HG03025 (cell line): ENCODE data around the gene KIAA0825.

ENCODE experiments used
- ATAC-seq: cut with Tn5 transposase; IDR thresholded peaks from one replicate; pipeline ENCODE4 v1.9.1; 2021; ENCODE audit warnings: mild to moderate bottlenecking, moderate library complexity; ENCODE audit not compliant: unreplicated experiment, low FRiP score

KIAA0825 gene

DNA sequence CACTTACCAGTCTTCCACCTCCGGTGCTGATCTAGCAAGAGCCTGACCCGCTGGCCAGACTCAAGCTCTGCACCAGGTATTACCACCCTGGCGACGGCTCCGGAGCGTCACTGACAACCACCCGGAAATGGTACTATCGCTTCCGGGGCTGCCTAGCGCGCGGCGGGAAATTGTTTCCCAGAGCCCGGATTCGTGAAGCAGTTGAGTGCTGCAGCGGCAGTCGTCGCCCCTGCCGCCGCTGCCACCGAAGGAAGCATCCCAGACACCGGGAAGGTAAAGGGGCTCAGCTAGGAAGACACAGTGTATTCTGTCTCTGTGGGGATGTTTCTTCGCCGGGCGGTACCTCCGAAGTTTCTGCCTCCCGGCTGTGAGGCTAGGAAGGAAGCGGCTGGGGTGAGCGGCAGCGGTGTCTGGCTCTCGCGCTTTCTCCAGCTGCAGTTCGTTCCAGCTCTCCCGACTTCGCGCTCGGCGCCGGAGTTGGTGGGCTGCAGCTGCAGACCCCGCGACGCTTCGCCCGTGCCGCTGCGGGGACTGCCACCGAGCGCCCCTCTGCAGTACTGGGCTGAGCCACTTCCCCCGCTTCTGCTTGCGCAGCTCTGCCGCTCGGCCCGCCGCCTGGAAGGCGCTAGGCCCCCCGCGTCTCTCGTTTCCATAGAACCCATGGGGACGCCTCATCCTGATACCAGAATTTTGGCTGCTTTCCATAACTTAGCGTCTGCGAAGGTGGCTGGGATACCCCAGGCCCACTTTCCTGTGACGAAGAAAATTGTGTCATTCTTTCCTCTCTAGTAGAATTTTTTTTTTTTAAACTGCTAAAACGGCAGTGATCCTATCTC is at the start of gene KIAA0825, which contains the start of gene SLF1:
Gene KIAA0825, minus strand, starts transcription at position 112 of the 836 bp plus-strand sequence. CDS start 81,478 bp downstream, outside the sequence.
Gene SLF1, plus strand, starts transcription at position 177 of the 836 bp plus-strand sequence. CDS start 10,142 bp downstream, outside the sequence.
- ATAC-seq: peak; percentile 99

DNA sequence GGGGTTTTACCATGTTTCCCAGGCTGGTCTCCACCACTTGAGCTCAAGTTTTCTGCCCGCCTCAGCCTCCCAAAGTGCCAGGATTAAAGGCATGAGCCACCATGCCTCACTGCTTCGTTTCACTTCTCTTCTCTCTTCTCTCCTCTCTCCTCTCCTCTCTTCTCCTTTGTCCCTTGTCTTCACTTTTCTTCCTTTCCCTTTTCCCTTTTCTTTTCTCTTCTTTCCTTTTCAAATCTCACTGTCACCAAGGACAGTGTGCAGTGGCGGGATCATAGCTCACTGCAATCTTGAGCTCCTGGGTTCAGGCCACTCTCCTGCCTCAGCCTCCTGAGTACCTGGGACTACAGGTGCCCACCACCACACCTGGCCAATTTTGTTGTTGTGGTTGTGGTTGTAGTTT is 49.5 kb upstream of the KIAA0825 start:
- ATAC-seq: no peak

- ATAC-seq: no peak
These were observed 42.7 kb upstream of the KIAA0825 start for GRCh38 chr5:94661086-94661485.

GRCh38 chr5:94660506-94660905 is 42.1 kb upstream of the KIAA0825 start:
- no peak for ATAC-seq

DNA sequence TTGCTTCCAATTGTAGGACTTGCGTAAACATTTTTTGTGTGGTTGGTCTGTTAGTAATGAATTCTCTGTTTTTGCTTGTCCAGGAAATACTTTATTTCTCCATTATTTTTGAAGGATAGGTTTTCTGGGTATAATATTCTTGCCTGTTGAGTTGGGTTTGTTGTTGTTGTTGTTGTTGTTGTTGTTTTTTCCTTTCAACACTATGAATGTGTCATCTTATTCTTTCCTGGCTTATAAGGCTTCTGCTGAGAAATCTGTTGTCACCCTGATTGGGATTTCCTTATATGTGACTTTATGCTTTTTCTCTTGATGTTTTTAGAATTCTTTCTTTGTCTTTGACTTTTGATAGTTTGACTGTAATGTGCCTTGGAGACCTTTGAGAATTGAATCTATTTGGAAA is 39.9 kb upstream of the KIAA0825 start:
- no peak for ATAC-seq

- no peak for ATAC-seq
These were observed 31.5 kb upstream of the KIAA0825 start for GRCh38 chr5:94649874-94650273.

DNA sequence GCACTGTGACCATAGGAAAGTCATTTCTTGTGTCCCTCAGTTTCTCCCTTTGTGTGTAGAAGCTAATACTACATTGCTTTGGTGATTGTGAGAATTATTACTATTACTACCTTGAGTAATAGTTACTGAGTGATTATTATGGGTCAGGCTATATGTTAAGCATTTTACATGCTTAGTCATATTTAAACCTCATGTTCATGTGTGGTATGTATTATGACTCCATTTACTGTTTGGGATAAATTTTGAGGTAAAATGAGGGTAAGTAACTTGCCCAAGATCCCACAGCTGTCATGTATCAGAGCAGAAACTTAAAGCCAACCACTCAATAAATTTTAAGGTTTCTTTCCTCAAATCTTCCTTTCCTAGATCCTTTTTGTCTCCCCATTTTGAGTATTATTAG is 28.4 kb upstream of the KIAA0825 start:
- no peak for ATAC-seq

GRCh38 chr5:94645053-94645452 is 26.6 kb upstream of the KIAA0825 start:
- no peak for ATAC-seq

- no peak for ATAC-seq
These were observed 21.8 kb upstream of the KIAA0825 start for GRCh38 chr5:94640176-94640575.

DNA sequence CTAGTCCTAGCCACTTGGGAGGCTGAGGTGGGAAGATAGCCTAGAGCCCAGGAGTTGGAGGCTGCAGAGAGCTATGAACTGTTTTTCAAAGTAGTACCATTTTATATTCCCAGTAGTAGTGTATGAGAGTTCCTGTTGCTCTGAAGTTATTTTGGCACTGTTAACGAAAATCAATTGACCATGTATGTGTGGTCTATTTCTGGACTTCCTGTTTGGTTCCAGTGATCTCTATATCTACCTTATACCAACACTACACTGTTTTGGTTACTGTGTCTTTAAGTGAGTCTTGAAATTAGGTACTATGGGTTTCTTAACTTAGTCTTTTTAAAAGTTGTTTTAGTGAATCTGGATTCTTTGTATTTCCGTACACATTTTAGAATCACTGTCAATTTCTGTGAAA is 13.6 kb upstream of the KIAA0825 start:
- ATAC-seq: peak; percentile 95

DNA sequence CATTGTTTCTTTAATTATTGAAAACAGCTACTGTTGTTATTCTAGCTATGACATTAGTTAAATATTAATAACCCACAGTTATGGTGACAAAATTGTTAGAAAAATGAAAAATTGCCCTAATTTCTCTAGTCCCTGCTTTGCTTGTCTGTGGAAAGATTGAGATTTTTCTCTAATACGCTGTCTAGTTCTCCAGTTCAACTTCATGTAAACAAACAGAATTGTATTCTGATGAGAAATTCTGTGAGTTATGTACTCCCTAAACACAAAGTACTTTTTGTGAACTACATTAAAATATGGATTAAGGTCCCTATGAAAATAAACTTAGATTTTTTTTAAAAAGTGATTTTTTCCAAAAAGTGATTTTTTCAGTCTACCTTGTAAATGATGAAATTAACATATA is 8.8 kb upstream of the KIAA0825 start:
- no peak for ATAC-seq

DNA sequence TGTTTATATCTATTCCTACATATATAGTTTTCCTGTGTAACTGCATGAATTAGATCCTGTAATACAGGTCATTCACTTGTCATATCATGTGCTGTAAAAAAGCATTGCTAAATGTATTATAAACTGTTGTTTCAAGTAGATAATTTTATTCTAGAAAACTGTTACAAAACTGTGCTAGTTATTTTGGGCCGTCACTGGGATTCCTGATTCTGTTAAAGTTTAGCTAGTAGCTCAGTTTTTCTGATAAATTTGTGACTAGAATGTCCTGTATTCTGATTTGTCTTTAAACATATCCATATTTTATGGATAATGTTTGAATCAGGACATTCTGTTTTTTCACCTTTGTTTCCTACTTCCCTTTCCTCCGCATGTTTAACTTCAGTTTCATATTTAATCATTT is 5.5 kb upstream of the KIAA0825 start:
- ATAC-seq: no peak

DNA sequence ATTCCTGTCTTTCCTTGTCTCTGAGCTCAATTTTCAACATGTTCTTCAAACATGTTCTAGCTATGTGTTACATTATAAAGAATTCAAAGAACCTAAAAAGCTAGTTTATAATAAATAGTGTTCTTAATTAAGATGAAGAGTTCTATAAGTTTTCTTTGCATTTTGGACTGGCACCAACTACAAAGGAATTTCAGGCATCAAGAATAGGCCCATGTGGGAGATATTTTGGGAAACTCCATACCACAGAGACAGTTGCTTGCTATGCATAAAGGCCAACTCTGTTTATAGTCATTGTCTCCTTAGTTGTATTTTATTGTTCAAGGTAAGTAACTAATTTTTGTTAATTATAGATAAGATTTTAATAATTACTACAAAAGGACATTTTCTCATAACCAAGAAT is 4.6 kb upstream of the KIAA0825 start:
- ATAC-seq: no peak

DNA sequence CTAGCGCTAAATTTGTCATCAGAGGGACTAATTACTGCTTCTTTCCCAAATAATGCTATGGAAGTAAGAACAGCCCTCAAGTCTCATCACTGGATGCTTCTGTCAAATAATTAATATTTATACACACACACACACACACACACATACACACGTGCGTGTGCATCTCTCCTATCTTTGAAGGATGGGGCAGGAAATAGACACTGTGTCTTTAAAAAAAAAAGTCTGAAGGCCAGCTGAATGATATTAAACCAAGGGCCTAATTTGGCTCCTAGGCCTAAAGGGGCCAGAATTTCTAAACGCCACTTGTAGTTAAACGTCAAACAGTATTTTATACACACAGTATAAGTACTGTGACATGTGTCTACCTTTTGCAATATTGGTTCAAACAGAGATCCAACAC is 3.4 kb upstream of the KIAA0825 start:
- no peak for ATAC-seq

GRCh38 chr5:94620256-94620655 is 1.9 kb upstream of the KIAA0825 start:
- no peak for ATAC-seq

GRCh38 chr5:94618029-94618492 is 343 bp downstream of the KIAA0825 start:
- ATAC-seq: peak; percentile 23

- no peak for ATAC-seq
These were observed 2.5 kb downstream of the KIAA0825 start for GRCh38 chr5:94615862-94616261.

DNA sequence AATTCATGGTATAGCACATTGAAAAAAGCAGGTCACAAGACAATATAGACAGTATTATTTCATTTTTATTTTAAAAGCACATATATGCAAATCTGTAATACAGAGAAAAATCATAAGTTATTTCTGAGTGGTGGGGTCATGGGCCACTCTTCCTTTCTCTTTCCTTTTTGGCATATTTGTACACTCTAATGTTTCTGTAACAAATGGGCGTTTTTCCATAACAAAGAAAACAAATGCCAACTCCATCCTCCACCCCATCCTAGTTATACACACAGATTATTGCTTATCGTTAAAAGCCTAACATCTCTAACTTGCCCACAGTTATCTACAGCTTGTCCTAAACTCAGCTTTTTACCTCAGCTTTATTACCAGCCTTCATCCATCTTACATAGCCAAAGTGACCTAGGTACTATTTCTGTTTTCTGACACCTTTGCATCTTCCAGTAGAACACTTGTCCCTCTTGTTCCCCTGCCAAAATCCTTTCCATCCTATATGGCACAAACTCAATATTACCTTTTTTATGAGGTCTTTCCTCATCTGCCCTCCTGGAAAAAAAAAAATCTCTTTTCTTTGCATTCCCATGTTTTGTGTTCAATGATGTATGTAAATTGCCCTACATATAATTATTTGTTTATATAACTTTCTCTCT is 4.1 kb downstream of the KIAA0825 start:
- no peak for ATAC-seq

DNA sequence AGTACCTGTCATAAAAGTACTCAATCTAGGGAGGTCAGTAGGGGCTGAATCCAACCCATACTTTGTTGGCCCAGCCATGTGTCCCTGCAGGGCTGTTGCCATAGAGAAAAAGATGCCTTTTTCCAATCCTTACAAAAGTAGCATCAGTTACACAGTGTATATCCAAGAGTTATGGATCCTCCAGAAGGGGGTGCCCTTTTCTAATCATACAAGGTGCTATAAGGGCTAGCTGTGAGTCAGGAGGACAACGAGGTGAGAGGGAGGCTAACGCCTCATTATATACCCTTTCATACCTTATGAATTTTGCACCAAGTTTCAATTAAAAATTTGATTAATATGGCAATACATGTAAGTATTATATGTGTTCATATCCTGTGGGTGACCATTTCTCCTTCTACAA is 4.8 kb downstream of the KIAA0825 start:
- no peak for ATAC-seq

DNA sequence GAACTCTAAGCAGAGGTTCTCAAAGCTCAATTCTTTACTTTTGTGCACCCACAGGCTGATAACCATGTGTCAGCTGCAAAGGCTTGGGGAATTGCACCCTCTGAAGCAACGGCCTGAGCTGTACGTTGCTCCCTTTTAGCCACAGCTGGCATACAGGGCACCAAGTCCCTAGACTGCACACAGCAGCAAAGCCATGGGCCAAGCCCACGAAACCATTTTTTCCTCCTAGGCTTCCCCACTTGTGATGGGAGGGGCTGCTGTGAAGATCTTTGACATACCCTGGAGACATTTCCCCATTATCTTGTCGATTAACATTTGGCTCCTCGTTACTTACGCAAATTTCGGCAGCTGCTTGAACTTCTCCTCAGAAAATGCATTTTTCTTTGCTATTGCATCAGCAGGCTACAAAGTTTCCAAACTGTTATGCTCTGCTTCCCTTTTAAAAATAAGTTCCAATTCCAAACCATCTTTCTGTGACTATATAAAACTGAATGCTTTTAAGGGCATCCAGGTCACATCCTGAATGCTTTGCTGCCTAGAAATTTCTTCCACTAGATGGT is 23.0 kb downstream of the KIAA0825 start:
- no peak for ATAC-seq

GRCh38 chr5:94577466-94578245 is 40.7 kb downstream of the KIAA0825 start:
- ATAC-seq: peak; percentile 55
